ENCODE results near the gene EHMT1. TPM values are rescaled to one million over a fixed set of nuclear protein-coding genes. Genes with fewer than 3 reads are reported as not detected.

Gene EHMT1
- total RNA-seq, 4 donors from 2014 or later, result 38.6 to 77.8 (median 54.3) TPM

- Histone ChIP-seq H3K4me1 (peaks cover 12 to 25% of the 10 kb centered on the region in 2 donors), H3K4me3 (no peak overlapping the region), H3K27ac (peak overlapping the region in 2 of 4 donors; percentile 26 to 58), H3K9me3 (no peaks in the 10 kb centered on the region), H3K36me3 (peaks cover 0 to 28% of the 10 kb centered on the region in 2 donors), H3K27me3 (no peaks in the 10 kb centered on the region)
- ATAC-seq (no peak), DNase-seq (no peak)
- TF ChIP-seq CTCF (IDR thresholded peaks at IDR 0.05 in 4 of 5, conservative IDR thresholded peaks at IDR 0.05 in 1 of 5), result no peak
- TF ChIP-seq POLR2A (IDR thresholded peaks at IDR 0.05), result no peak
- in situ Hi-C loops (cut with MboI; ENCODE audit: low sequenced_read_pairs in 4 of 4) (no loop called here), intact Hi-C loops (cut with DNase I; ENCODE audit: low total_unique reads) (no loop called here)
These were observed 129.5 kb downstream of the EHMT1 start for GRCh38 chr9:137748311-137748710.

- no peaks in the 10 kb centered on the region for H3K27me3 ChIP-seq
- intact Hi-C loops (cut with DNase I; ENCODE audit: low total_unique reads) (no loop called here), in situ Hi-C loops (cut with MboI; ENCODE audit: low sequenced_read_pairs in 4 of 4) (no loop called here)
- no peaks in the 10 kb centered on the region for H3K9me3 ChIP-seq
- TF ChIP-seq POLR2A (IDR thresholded peaks at IDR 0.05) (no peak), CTCF (IDR thresholded peaks at IDR 0.05 in 4 of 5, conservative IDR thresholded peaks at IDR 0.05 in 1 of 5) (no peak)
- no peak overlapping the region for H3K4me3 ChIP-seq
- peak in 1 of 2 donors; percentile 18 for ATAC-seq
- H3K27ac ChIP-seq, result peak overlapping the region in 2 of 4 donors; percentile 26 to 58
- DNase-seq, result no peak
- H3K36me3 ChIP-seq, result peaks cover 0 to 24% of the 10 kb centered on the region in 2 donors
- peaks cover 12 to 25% of the 10 kb centered on the region in 2 donors for H3K4me1 ChIP-seq
These were observed 129.9 kb downstream of the EHMT1 start for GRCh38 chr9:137748741-137749140.

- Histone ChIP-seq H3K9me3 (no peaks in the 10 kb centered on the region), H3K27me3 (no peaks in the 10 kb centered on the region), H3K27ac (no peak overlapping the region), H3K36me3 (peaks cover 0 to 24% of the 10 kb centered on the region in 2 donors), H3K4me3 (no peak overlapping the region), H3K4me1 (peaks cover 12 to 25% of the 10 kb centered on the region in 2 donors)
- ATAC-seq, result no peak
- intact Hi-C loops (cut with DNase I; ENCODE audit: low total_unique reads), result no loop called here
- TF ChIP-seq CTCF (IDR thresholded peaks at IDR 0.05 in 4 of 5, conservative IDR thresholded peaks at IDR 0.05 in 1 of 5) (no peak), POLR2A (IDR thresholded peaks at IDR 0.05) (no peak)
- in situ Hi-C loops (cut with MboI; ENCODE audit: low sequenced_read_pairs in 4 of 4), result no loop called here
- no peak for DNase-seq
These were observed 130.7 kb downstream of the EHMT1 start for GRCh38 chr9:137749511-137749910.

- in situ Hi-C loops (cut with MboI; ENCODE audit: low sequenced_read_pairs in 4 of 4), result no loop called here
- Histone ChIP-seq H3K4me1 (peaks cover 12 to 23% of the 10 kb centered on the region in 2 donors), H3K27ac (no peak overlapping the region), H3K9me3 (no peaks in the 10 kb centered on the region), H3K27me3 (no peaks in the 10 kb centered on the region), H3K36me3 (peaks cover 0 to 26% of the 10 kb centered on the region in 2 donors), H3K4me3 (no peak overlapping the region)
- DNase-seq (no peak), ATAC-seq (no peak)
- intact Hi-C loops (cut with DNase I; ENCODE audit: low total_unique reads), result no loop called here
- TF ChIP-seq CTCF (IDR thresholded peaks at IDR 0.05 in 4 of 5, conservative IDR thresholded peaks at IDR 0.05 in 1 of 5) (no peak), POLR2A (IDR thresholded peaks at IDR 0.05) (no peak)
These were observed 131.2 kb downstream of the EHMT1 start for GRCh38 chr9:137750007-137750406.

GRCh38 chr9:137750566-137750965 is 131.8 kb downstream of the EHMT1 start:
- Histone ChIP-seq H3K9me3 (peaks cover 0 to 3% (median 0%) of the 10 kb centered on the region in 3 donors), H3K4me1 (peaks cover 7 to 19% of the 10 kb centered on the region in 2 donors), H3K36me3 (peaks cover 0 to 31% of the 10 kb centered on the region in 2 donors), H3K27ac (no peak overlapping the region), H3K27me3 (no peaks in the 10 kb centered on the region), H3K4me3 (no peak overlapping the region)
- ATAC-seq (no peak), DNase-seq (no peak)
- in situ Hi-C loops (cut with MboI; ENCODE audit: low sequenced_read_pairs in 4 of 4), result no loop called here
- TF ChIP-seq POLR2A (IDR thresholded peaks at IDR 0.05) (no peak), CTCF (IDR thresholded peaks at IDR 0.05 in 4 of 5, conservative IDR thresholded peaks at IDR 0.05 in 1 of 5) (no peak)
- intact Hi-C loops (cut with DNase I; ENCODE audit: low total_unique reads), result no loop called here
